ENCODE results near the gene TBC1D5.

- TF ChIP-seq, protein P1, sequence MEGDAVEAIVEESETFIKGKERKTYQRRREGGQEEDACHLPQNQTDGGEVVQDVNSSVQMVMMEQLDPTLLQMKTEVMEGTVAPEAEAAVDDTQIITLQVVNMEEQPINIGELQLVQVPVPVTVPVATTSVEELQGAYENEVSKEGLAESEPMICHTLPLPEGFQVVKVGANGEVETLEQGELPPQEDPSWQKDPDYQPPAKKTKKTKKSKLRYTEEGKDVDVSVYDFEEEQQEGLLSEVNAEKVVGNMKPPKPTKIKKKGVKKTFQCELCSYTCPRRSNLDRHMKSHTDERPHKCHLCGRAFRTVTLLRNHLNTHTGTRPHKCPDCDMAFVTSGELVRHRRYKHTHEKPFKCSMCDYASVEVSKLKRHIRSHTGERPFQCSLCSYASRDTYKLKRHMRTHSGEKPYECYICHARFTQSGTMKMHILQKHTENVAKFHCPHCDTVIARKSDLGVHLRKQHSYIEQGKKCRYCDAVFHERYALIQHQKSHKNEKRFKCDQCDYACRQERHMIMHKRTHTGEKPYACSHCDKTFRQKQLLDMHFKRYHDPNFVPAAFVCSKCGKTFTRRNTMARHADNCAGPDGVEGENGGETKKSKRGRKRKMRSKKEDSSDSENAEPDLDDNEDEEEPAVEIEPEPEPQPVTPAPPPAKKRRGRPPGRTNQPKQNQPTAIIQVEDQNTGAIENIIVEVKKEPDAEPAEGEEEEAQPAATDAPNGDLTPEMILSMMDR (IDR thresholded peaks at IDR 0.05; ENCODE audit: low read depth, low read length, poor library complexity, severe bottlenecking): no peak
- no peak for TF ChIP-seq EZH2phosphoT487 (IDR thresholded peaks at IDR 0.05; ENCODE audit: borderline replicate concordance, low read length)
These were observed 343.4 kb downstream of the TBC1D5 start for GRCh38 chr3:17398959-17399551.
